Myocyte (in vitro differentiated cells): ENCODE data around the gene VNN1. TPM values are rescaled to one million over a fixed set of nuclear protein-coding genes. Genes with fewer than 3 reads are reported as not detected.

Experiments
- DNase-seq: peaks from one replicate; pipeline ENCODE4 v3.0.0-alpha.2; 2012; ENCODE audit warnings: low read depth
- polyA plus RNA-seq: library from polyadenylated mRNA; unstranded; fragments of >200 nt; gene quantifications from one replicate; pipeline ENCODE4 v1.2.1, GENCODE V29; 2012; ENCODE audit warnings: missing spikeins
- total RNA-seq: library from RNA; depleted of rRNA; stranded (reverse); fragments of >200 nt; gene quantifications from 2 replicates; pipeline ENCODE4 v1.2.3, GENCODE V29; 2014

VNN1 gene
- 2.7 TPM in 2 replicates for total RNA-seq
- 3.8 TPM for polyA plus RNA-seq

GRCh38 chr6:132713352-132714134 lies at the start of gene VNN1:
Gene VNN1 (minus strand): TSS chr6:132714055. CDS start chr6:132714035, 20 bp downstream.
- DNase-seq = peak; percentile 89

GRCh38 chr6:132763269-132763668 lies 49.4 kb upstream of the VNN1 start:
- DNase-seq = no peak

GRCh38 chr6:132760256-132760655 lies 46.4 kb upstream of the VNN1 start:
- no peak for DNase-seq

DNA sequence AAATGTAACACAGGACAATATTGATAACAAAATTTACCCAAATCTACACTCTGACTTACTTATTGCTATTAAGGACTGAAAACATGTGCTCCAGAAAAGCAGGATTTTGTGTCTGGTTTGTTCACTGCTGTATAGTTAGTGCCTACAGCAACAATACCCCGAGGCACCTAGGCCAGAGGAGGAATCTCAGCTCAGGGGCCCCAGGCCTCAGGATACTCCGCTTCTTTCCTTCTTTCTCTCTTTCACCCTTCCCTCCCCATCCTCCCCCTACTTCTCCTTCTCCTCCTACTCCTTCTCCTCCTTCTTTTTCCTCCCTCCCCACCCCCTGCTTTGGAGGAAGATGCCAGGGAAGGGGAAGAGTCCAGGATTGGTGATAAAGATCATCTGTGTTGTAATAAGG lies 44.8 kb upstream of the VNN1 start:
- DNase-seq = no peak

GRCh38 chr6:132752255-132752654 lies 38.4 kb upstream of the VNN1 start:
- no peak for DNase-seq

GRCh38 chr6:132751828-132752227 lies 38.0 kb upstream of the VNN1 start:
- no peak for DNase-seq

GRCh38 chr6:132751306-132751705 lies 37.5 kb upstream of the VNN1 start:
- no peak for DNase-seq

- DNase-seq = no peak
Observed at GRCh38 chr6:132750455-132751248, 36.8 kb upstream of the VNN1 start.

GRCh38 chr6:132749111-132749510 lies 35.3 kb upstream of the VNN1 start:
- DNase-seq = no peak

DNA sequence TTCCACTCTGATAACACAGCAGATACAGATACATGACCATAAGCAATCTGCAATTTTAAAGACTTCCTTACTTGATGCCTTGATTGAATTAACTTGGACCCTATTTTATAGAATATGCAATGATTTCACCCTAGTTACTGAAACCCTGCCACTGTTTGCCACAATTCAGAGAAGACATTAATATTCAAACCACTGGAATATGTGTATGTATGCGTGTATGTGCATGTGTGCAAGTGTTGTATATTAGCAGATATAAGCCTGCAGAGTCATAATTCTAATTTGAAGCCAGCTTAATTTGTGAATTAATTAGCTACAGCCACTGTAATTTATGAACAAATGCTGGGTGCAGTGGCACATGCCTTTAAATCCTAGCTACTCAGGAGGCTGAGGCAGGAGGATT lies 34.6 kb upstream of the VNN1 start:
- DNase-seq = no peak

DNA sequence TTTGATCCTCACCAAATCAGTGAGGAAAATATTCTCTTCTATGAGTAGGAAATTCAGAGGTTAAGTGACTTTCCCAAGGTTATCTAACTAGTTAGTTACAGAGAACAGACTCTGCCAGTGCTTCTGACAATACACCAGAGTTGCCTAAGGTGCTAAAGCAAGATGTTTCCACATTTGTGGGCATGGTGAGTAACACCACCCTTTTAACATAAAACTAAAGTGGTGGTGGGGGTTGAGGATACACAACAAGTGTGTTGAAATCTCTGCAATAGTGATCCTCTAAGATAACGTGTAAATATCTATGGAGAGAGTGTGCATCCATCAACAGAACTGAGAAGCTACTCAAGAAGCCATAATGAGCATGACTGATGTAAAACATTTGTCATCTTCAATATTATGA lies 32.2 kb upstream of the VNN1 start:
- DNase-seq = no peak

GRCh38 chr6:132742495-132742894 lies 28.6 kb upstream of the VNN1 start:
- DNase-seq = peak; percentile 51

- no peak for DNase-seq
Observed at GRCh38 chr6:132741281-132741680, 27.4 kb upstream of the VNN1 start.

DNA sequence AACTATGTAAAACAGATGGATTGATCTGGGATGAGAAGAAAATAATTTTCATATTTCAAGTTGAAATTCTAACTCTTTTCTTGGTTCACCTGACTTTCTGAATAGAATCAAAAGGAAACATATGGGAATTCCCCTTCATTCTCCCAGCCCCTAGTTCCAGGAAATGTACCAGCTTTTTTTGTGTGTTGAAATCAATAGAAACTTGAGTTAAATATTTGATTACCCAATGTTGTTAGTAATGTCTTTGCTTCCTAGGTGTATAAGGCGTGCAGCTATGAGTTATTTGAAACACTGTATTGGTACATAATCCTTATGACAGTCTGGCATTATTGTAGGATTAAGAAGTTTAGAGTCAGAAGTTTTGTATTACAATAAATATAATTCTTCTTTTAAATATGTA lies 22.4 kb upstream of the VNN1 start:
- DNase-seq = no peak

DNA sequence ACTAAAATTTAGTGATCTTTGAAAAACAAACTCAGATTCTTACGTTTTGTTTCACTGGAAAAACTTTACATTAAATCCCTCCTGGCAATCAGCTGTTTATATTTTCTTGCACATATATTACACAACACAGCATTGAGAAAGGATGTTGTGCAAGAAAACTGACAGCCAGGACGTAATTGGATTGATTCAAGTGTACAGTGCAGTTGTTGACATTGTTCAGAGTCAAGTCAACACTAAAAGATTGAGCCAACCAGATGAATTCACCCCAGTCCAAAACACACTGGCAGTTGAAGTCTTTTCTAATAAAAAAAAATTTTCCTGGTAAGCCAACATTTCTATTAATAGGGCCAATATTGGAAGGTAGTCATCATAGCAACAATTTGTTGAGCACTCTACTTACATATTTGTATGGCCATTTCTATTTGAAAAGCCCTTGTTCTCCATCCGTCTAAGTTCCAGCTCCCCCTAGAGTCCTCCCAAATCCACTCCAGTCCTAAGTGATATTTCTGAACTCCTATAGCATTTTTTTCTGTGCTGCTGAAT lies 20.9 kb upstream of the VNN1 start:
- no peak for DNase-seq

DNA sequence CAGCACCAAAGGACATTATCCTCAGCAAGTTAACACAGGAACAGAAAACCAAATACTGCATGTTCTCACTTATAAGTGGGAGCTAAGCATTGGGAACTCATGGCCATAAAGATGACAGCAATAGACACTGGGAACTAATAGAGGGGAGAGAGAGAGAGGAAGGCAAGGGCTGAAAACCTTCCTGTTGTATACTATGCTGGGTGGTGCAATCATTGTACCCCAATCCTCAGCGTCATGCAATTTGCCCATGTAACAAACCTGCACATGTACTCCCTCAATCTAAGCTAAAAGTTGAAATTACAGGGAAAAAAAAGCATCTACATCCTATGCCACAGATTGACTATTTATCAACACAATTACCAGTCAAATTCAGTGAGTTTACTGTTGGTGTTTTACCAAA lies 20.0 kb upstream of the VNN1 start:
- no peak for DNase-seq

- no peak for DNase-seq
Observed at GRCh38 chr6:132733283-132733682, 19.4 kb upstream of the VNN1 start.

GRCh38 chr6:132731086-132731485 lies 17.2 kb upstream of the VNN1 start:
- DNase-seq = no peak

DNA sequence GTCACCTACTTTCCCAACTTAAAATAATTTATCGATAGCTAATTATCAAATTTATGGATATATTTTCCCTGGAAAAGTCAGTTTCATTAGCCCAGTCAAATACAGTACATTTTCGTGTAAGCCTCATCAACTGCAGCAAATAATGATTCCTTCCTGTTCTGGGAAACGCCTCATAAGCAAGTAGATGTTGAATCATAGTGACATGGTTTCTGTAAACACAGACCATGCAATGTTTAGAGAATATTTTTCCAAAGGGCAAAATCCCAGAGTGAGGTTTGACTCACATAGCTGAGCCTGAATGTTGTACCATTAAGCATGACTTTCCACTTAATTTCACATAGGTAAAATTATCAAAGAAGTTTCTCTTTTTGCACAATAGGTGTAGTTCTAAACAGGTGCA lies 16.7 kb upstream of the VNN1 start:
- DNase-seq = no peak

DNA sequence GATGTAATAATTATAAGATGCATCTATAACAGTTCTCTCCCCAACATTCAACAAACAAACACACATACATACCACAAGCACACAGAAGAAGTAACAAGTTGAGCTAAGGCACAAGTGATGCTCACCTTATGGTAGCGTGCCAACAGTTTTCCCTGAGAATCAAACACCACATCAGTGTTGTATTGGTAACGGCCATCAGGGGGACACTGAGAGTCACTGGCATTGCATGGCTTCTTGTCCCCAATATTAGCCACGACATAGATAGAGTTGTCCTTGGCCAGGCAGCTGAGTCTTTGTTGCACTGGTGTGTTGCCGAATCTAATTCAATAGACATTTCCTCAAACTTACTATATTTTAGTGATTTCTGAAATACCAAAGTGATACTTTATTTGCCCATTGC lies 14.8 kb upstream of the VNN1 start:
- no peak for DNase-seq

DNA sequence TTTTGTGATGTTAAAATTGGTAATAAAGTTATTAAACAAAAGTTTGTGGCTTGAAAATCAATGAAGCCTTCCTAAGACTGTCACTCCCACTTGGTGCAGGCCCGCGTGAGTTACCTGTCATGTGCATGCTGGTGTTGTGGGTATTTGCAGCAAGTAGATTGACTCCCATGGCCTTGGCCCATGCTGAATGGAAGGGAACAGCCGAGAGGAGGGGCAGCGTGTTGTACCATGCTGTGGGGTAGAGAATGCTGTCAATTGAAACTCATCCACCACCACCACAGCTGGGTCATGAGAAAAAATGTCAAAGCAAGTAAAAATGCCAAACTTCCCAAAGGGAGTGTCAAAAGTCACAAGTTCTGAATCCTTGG lies 12.7 kb upstream of the VNN1 start:
- no peak for DNase-seq

GRCh38 chr6:132725947-132726607 lies 12.2 kb upstream of the VNN1 start:
- no peak for DNase-seq
